ENCODE results near the gene TAF12.
"Not testable (repeated sequence)": the region's sequence is repeated elsewhere in the genome, so short reads cannot be mapped to it uniquely, and the experiment has no call there.

The TAF12 gene, protein sequence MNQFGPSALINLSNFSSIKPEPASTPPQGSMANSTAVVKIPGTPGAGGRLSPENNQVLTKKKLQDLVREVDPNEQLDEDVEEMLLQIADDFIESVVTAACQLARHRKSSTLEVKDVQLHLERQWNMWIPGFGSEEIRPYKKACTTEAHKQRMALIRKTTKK

GRCh38 chr1:28642847-28643635 is at the start of gene TAF12:
Gene TAF12, minus strand, starts transcription at chr1:28643067. Its CDS starts 20,986 bp downstream, at chr1:28622081.
- peak; percentile 93 for DNase-seq (ENCODE audit: low spot score)

GRCh38 chr1:28691627-28692026 is 48.8 kb upstream of the TAF12 start:
- DNase-seq (ENCODE audit: low spot score) = not testable (repeated sequence)

- DNase-seq (ENCODE audit: low spot score) = no peak
Measured at GRCh38 chr1:28684937-28685336, 42.1 kb upstream of the TAF12 start.

- DNase-seq (ENCODE audit: low spot score) = no peak
Measured at GRCh38 chr1:28682840-28683239, 40.0 kb upstream of the TAF12 start.

- no peak for DNase-seq (ENCODE audit: low spot score)
Measured at GRCh38 chr1:28680151-28680550, 37.3 kb upstream of the TAF12 start.

GRCh38 chr1:28675924-28676257 is 33.0 kb upstream of the TAF12 start:
- DNase-seq (ENCODE audit: low spot score) = no peak

DNA sequence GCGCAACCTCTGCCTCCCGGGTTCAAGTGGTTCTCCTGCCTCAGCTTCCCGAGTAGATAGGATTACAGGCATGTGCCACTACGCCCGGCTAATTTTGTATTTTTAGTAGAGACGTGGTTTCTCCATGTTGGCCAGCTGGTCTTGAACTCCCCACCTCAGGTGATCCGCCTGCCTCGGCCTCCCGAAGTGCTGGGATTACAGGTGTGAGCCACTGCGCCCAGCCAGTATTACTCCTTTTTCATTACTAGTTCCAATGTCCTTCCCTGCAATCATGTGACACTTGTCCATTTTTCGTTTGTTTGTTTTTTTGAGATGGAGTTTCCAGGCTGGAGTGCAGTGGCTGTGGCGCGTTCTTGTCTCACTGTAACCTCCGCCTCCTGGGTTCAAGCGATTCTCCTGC is 30.1 kb upstream of the TAF12 start:
- not testable (repeated sequence) for DNase-seq (ENCODE audit: low spot score)

DNA sequence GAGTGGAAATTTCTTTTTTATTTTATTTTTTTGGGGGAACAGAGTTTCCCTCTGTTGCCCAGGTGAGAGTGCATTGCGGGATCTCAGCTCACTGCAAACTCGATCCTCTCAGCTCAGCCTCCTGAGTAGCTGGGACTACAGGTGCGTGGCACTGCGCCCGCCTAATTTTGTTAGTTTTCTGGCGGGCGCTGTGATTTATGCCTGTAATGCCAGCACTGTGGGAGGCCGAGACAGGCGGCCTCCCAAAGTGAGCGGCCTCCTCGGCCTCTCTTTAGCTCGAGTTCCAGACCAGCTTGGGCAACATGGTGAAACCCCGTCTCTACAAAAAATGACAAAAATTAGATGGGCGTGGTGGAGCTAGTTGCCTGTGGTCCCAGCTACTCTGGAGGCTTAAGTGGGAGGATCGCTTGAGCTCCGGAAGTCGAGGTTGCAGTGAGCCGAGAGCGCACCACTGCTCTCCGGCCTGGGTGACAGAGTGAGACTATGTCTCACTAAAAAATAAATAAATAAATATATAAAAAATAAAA is 28.4 kb upstream of the TAF12 start:
- no peak for DNase-seq (ENCODE audit: low spot score)

GRCh38 chr1:28668956-28669723 is 26.3 kb upstream of the TAF12 start:
- peak; percentile 90 for DNase-seq (ENCODE audit: low spot score)

DNA sequence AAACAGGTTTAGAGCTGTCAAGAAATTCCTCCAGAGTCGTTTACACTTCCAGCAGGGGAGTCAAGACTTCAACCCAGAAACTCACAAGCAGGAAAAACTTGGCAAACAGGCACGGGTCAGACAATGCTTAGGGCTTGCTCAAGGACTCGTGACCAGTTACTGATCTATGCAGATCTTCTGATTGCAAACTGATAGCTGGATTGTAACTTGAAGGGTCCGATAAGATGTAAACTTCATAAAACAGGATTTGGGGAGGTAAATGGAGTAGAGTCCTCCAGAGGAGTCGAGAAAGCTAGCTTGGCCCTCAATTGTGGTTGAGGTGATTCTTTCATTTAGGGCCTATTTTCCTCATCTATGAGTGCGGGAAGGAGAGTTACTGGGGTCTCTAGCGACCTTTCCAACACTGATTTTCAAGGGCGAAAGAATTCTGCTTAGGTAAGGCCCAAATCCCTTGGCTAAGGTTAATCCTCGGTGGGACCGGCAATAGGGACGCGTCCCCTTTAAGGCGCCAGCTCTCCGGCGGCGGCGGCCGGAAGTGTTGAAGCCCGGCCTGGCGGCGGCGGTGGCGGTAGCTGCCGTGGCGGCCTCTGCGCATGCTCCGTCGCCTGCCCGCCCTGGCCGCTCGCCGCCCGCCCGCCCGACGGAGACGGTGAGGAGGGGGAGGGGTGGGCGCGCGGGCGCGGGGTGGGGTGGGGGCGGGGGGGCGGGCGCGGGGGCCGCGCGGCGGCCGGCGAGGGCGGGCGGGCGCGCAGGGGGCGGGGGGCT is 25.5 kb upstream of the TAF12 start, which contains the start of gene GMEB1:
GMEB1 (plus strand) TSS at position 594 of the 765 bp plus-strand sequence. CDS start 14,829 bp downstream, outside the sequence.
- peak; percentile 94 for DNase-seq (ENCODE audit: low spot score)

DNA sequence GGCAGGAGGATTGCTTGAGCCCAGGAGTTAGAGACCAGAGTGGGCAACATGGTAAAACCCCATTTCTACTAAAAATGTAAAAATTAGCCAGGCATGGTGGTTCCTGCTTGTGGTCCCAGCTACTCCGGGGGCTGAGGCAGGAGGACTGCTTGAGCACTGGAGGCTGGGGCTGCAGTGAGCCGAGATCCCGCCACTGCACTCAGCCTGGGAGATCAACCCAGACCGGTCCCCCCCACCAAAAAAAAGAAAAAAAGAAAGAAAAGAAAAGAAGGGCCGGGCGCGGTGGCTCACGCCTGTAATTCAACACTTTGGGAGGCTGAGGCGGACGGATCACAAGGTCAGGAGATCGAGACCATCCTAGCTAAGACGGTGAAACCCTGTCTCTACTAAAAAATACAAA is 23.9 kb upstream of the TAF12 start:
- DNase-seq (ENCODE audit: low spot score) = no peak

DNA sequence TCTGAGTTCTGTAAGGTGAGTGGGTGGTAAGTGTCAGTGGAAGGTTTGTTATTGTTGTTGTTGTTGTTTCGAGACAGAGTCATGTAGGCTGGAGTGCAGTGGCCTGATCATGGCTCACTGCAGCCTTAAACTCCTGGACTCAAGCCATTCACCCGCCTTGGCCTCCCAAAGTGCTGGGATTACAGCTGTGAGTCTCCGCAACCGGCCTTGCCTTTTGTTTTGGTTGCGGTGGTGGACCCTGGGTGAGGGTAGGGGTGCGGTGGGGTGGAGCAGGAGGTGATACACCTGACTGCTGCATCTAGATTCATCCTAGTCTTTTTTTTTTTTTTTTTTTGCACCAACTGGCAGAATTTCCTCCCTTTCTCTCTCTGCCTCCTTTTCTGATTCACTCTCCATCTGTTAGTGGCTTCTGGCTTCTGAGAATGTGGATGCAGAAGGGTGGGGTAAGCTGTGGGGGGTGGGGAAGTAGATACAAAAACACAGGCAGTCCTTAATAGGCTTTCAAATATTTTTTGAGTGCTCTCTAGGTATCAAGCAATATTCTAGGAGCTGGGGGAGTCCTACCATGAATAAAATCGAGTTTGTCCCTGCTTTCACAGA is 21.1 kb upstream of the TAF12 start:
- no peak for DNase-seq (ENCODE audit: low spot score)

GRCh38 chr1:28656335-28656734 is 13.5 kb upstream of the TAF12 start:
- DNase-seq (ENCODE audit: low spot score) = no peak

DNA sequence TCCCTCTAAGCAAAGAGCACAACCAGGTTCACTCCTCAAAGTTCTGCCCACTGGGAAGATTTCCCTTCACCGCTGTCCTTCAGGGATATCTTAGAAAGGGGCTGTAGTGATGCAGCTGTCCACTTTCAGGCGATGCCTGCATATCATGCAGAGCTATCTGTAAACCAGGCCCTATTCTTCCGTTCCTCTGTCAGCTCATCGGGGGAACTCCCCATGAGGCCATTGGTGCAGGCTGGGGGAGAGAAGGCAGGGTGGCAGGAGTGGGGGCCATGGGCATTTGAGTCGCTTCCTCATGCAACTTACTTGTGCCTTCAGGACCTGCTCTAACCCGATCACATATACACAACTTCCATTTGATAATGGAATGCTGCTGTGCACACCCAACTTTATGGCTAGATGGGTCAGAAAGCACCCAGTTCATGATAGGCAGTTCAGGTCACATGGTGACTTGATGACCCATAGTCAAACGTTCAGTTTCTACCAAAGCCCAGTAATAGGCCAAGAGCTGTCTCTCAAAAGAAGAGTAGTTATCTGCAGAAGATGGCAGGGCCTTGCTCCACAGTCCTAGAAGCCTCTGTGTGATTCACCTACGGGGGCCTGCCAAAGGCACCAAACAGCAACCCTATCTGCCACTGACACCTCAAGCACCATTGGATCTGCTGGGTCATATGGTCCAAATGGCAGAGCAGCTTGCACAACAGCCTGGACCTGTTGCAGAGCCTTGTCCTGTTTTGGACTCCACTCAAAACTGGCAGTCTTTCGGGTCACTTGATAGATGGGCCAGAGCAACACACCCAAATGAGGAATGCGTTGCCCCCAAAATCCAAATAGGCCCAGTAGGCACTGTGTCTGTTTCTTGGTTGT is 12.8 kb upstream of the TAF12 start:
- DNase-seq (ENCODE audit: low spot score) = not testable (repeated sequence)

DNA sequence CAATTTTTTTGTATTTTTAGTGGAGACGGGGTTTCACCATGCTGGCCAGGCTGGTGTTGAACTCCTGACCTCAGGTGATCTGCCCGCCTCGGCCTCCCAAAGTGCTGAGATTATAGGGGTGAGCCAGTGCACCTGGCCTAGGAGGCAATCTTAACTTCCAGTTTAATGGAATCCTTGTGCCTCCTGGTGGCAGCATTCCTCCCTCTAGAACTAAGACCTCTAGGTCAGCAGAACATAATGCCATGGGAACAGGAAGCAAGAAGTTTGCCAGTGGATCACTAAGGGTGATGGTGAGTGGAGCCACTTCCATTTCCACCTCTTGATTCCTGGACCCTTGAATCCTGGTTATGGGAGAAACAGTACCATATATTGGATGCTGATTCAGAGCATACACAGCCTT is 11.0 kb upstream of the TAF12 start:
- not testable (repeated sequence) for DNase-seq (ENCODE audit: low spot score)

- DNase-seq (ENCODE audit: low spot score) = not testable (repeated sequence)
Measured at GRCh38 chr1:28653063-28653462, 10.2 kb upstream of the TAF12 start.

DNA sequence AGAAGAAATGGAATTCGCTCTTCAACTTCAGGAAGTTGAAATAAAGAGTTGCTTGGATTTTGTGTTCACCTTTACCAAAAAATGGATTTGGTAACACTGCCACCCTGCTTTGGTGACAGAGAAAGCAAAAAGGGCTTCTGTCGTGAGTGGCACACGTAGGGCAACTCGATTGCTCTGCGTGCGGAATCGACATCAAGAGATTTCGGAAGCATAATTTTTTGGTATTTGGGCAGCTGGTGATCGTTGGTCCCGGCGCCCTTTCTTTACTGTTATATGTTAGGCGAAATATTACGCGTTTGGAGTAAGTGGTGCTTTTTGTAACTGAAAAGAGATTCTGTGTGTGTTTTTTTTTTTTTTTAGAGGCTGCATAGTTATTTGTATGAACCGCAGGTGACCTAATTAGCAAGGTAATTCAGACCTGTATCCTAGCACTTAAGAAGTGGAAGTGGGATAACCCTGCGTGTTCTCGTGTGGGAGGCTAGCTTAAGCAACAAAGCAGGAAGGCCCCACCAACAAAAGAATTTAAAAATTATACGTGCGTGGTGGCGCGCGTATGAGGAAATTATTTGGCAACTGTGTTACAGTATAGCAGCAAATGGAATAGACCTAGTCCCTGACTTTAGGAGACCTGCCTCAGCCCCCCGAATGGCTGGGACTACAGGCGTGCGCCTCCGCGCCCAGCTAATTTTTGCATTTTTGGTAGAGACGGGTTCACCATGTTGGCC is 5.8 kb upstream of the TAF12 start, which contains the start of gene RNU11:
RNU11 (plus strand) TSS at position 127 of the 725 bp plus-strand sequence.
- peak; percentile 72 for DNase-seq (ENCODE audit: low spot score)

- peak; percentile 88 for DNase-seq (ENCODE audit: low spot score)
Measured at GRCh38 chr1:28648008-28648473, 5.2 kb upstream of the TAF12 start.

- DNase-seq (ENCODE audit: low spot score) = no peak
Measured at GRCh38 chr1:28646040-28646439, 3.2 kb upstream of the TAF12 start.
